K562 (cell line): ENCODE measurements around the gene ZNRD2. TPM values are rescaled to one million over a fixed set of nuclear protein-coding genes. Genes with fewer than 3 reads are reported as not detected.

Source experiments
- ATAC-seq: fragments of 200-7000 bp; cut with Tn5 transposase; 3 replicates; pipeline ENCODE4 v1.9.1; 2020; ENCODE audit warnings: moderate library complexity
- BruUV-seq: library from RNA; stranded (reverse); fragments of 400-500 nt; replicated peaks from 2 replicates; lab custom pipeline; 2021; lab: Mats Ljungman, UMichigan
- CTCF ChIA-PET: fragments of 300-600 bp; formaldehyde crosslinking; extraction: SDS; loops from one replicate; lab custom pipeline; 2021; ENCODE audit warnings: low intra/inter-chr PET ratio; lab: Yijun Ruan, JAX
- POLR2A ChIA-PET: fragments of 300-600, 350-650 bp; sonication (Branson Sonifier 250); formaldehyde crosslinking; extraction: SDS; loops from one replicate; lab custom pipeline; 2021; ENCODE audit warnings: antibody characterized with exemption, inconsistent platforms; lab: Yijun Ruan, JAX
- DNase-seq, 4 experiments: peaks; one replicate each; pipeline versions ENCODE4 v3.0.0 to v3.0.0-alpha.2; 2011 to 2018; ENCODE audit warnings: low spot score in 3 of 4, mixed read lengths in 3 of 4; ENCODE audit errors: extremely low read depth in 1 of 4
- FAIRE-seq: peaks from 2 replicates; lab custom pipeline; 2011; peaks lifted over from hg19 to GRCh38; lab: Jason Lieb, UNC
- H2AFZ ChIP-seq: 2 replicates; pipeline ENCODE4 v1.6.0; 2011; ENCODE audit warnings: low read depth, low read length, control low read depth, inconsistent platforms
- H3K27ac ChIP-seq: fragments of 200-600 bp; 3 replicates; pipeline ENCODE4 v1.8.0; 2011; ENCODE audit warnings: low read depth, mild to moderate bottlenecking, control low read depth, inconsistent platforms, low read length, moderate library complexity, mixed read lengths; ENCODE audit errors: extremely low read depth
- H3K27me3 ChIP-seq, 2 experiments: fragments of 300-600 bp in 1 of 2; 2 replicates in 1 of 2; 3 replicates in 1 of 2; pipeline versions ENCODE4 v1.6.0 to v1.8.0; 2011; ENCODE audit warnings: inconsistent platforms in 2 of 2, low read length in 2 of 2, mild to moderate bottlenecking in 1 of 2, mixed read lengths in 1 of 2, moderate library complexity in 1 of 2; ENCODE audit not compliant: control insufficient read depth in 2 of 2, insufficient read depth in 2 of 2
- H3K36me3 ChIP-seq: fragments of 300-600 bp; 3 replicates; pipeline ENCODE4 v1.8.0; 2011; ENCODE audit warnings: mild to moderate bottlenecking, low read length, inconsistent platforms; ENCODE audit not compliant: control insufficient read depth, insufficient read depth
- H3K4me1 ChIP-seq, 2 experiments: fragments of 200-600 bp in 1 of 2; replicated peaks in 1 of 2; 2 replicates in 1 of 2; 3 replicates in 1 of 2; pipeline versions ENCODE4 v1.5.1 to v1.8.0; 2011; ENCODE audit warnings: inconsistent platforms in 2 of 2, low read length in 2 of 2, mild to moderate bottlenecking in 1 of 2, mixed read lengths in 1 of 2, moderate library complexity in 1 of 2; ENCODE audit not compliant: control insufficient read depth in 2 of 2, insufficient read depth in 2 of 2
- H3K4me2 ChIP-seq: 2 replicates; pipeline ENCODE4 v1.6.1; 2011; ENCODE audit warnings: low read length, control low read depth, inconsistent platforms, mixed read lengths; ENCODE audit not compliant: insufficient read depth
- H3K4me3 ChIP-seq: fragments of 200-600 bp; sonication (generic), shearing (Covaris generic); 2 replicates; pipeline ENCODE4 v1.5.1; 2016; ENCODE audit warnings: control low read depth, inconsistent platforms
- H3K79me2 ChIP-seq: fragments of 200-600 bp; 3 replicates; pipeline ENCODE4 v1.8.0; 2011; ENCODE audit warnings: low read length, inconsistent platforms; ENCODE audit not compliant: control insufficient read depth, insufficient read depth
- H3K9ac ChIP-seq, 2 experiments: 2 replicates each; pipeline versions ENCODE4 v1.6.0 to v1.6.1; 2011; ENCODE audit warnings: low read depth in 2 of 2, low read length in 2 of 2, control low read depth in 1 of 2, inconsistent platforms in 1 of 2, mild to moderate bottlenecking in 1 of 2, mixed read lengths in 1 of 2; ENCODE audit not compliant: insufficient read depth in 1 of 2
- H3K9me1 ChIP-seq: one replicate; pipeline ENCODE4 v1.6.0; 2011; ENCODE audit warnings: inconsistent platforms, mild to moderate bottlenecking, low read length, moderate library complexity; ENCODE audit not compliant: control insufficient read depth, insufficient read depth
- H3K9me3 ChIP-seq: replicated peaks from 2 replicates; pipeline ENCODE4 v1.5.1; 2011; ENCODE audit warnings: low read depth, low read length, inconsistent platforms; ENCODE audit not compliant: control insufficient read depth, insufficient read depth
- H4K20me1 ChIP-seq: replicated peaks from 2 replicates; pipeline ENCODE4 v1.6.1; 2011; ENCODE audit warnings: low read length, inconsistent platforms, mixed read lengths; ENCODE audit not compliant: control insufficient read depth, insufficient read depth
- E2F6 ChIP-seq, 2 experiments: IDR thresholded peaks; 2 replicates each; pipeline ENCODE4 v1.6.1; 2011; ENCODE audit warnings: borderline replicate concordance in 1 of 2, control low read depth in 1 of 2, low read depth in 1 of 2, low read length in 1 of 2, mild to moderate bottlenecking in 1 of 2, mixed read lengths in 1 of 2, moderate library complexity in 1 of 2; ENCODE audit not compliant: insufficient read depth in 1 of 2, insufficient read length in 1 of 2, poor library complexity in 1 of 2, severe bottlenecking in 1 of 2; ENCODE audit errors: extremely low read depth in 1 of 2
- EGR1 ChIP-seq: fragments of 450-650 bp; conservative IDR thresholded peaks from 2 replicates; pipeline ENCODE4 v1.6.1; 2017; ENCODE audit warnings: mild to moderate bottlenecking
- FOSL1 ChIP-seq: fragments of 200-800 bp; sonication (Bioruptor generic); conservative IDR thresholded peaks from 2 replicates; pipeline ENCODE4 v1.6.1; 2016; ENCODE audit warnings: missing genetic modification characterization, missing compliant biosample characterization
- HDAC8 ChIP-seq: fragments of 450-650 bp; IDR thresholded peaks from 2 replicates; pipeline ENCODE4 v1.6.1; 2016; ENCODE audit warnings: mild to moderate bottlenecking, missing genetic modification characterization, moderate library complexity, missing compliant biosample characterization
- HMG20A ChIP-seq: fragments of 450-650 bp; formaldehyde crosslinking; conservative IDR thresholded peaks from 2 replicates; pipeline ENCODE4 v1.4.0; 2020; ENCODE audit warnings: mild to moderate bottlenecking, mixed read lengths
- IRF2 ChIP-seq: sonication (generic); formaldehyde crosslinking; IDR thresholded peaks from 2 replicates; pipeline ENCODE4 v1.8.1; 2022; ENCODE audit warnings: mild to moderate bottlenecking, missing genetic modification reagents
- JUNB ChIP-seq: fragments of 450-650 bp; formaldehyde crosslinking; conservative IDR thresholded peaks from 2 replicates; pipeline ENCODE4 v1.4.0; 2020; ENCODE audit warnings: mild to moderate bottlenecking
- MEIS2 ChIP-seq: fragments of 450-650 bp; IDR thresholded peaks from 2 replicates; pipeline ENCODE4 v1.6.1; 2014; ENCODE audit warnings: mild to moderate bottlenecking; ENCODE audit not compliant: partially characterized antibody
- MTA2 ChIP-seq: fragments of 450-650 bp; IDR thresholded peaks from 2 replicates; pipeline ENCODE4 v1.6.1; 2016; ENCODE audit warnings: low read depth
- NCOA4 ChIP-seq: fragments of 450-650 bp; IDR thresholded peaks from 2 replicates; pipeline ENCODE4 v1.6.1; 2018; ENCODE audit warnings: mild to moderate bottlenecking; ENCODE audit not compliant: partially characterized antibody
- NR2F6 ChIP-seq: fragments of 450-650 bp; formaldehyde crosslinking; IDR thresholded peaks from 2 replicates; pipeline ENCODE4 v1.4.0; 2020; ENCODE audit warnings: mild to moderate bottlenecking
- POLR2G ChIP-seq: fragments of 200-400 bp; formaldehyde crosslinking; IDR thresholded peaks from 2 replicates; pipeline ENCODE4 v1.6.1; 2017; ENCODE audit warnings: low read depth, mild to moderate bottlenecking, antibody characterized with exemption, low read length, moderate library complexity
- RBM25 ChIP-seq: fragments of 200-400 bp; formaldehyde crosslinking; IDR thresholded peaks from 2 replicates; pipeline ENCODE4 v1.6.1; 2018; ENCODE audit warnings: low read length, low read depth, moderate library complexity; ENCODE audit not compliant: severe bottlenecking
- RUNX1 ChIP-seq: sonication (generic); IDR thresholded peaks from 2 replicates; pipeline ENCODE4 v1.6.1; 2016; ENCODE audit warnings: antibody characterized with exemption, low read depth
- SLC30A9 ChIP-seq: fragments of 250-450 bp; sonication (Bioruptor Pico); IDR thresholded peaks from 2 replicates; pipeline ENCODE4 v1.8.0; 2022; ENCODE audit warnings: mild to moderate bottlenecking, moderate library complexity
- TEAD4 ChIP-seq, 2 experiments: sonication (generic) in 1 of 2; formaldehyde crosslinking in 1 of 2; IDR thresholded peaks; 2 replicates each; pipeline versions ENCODE4 v1.6.1 to v1.8.0; 2012 to 2022; ENCODE audit warnings: borderline replicate concordance in 1 of 2, inconsistent platforms in 1 of 2, low read length in 1 of 2, mild to moderate bottlenecking in 1 of 2, missing genetic modification reagents in 1 of 2
- ZNF197 ChIP-seq: fragments of 200-800 bp; sonication (Bioruptor generic); IDR thresholded peaks from 2 replicates; pipeline ENCODE4 v1.6.1; 2016; ENCODE audit warnings: low read depth, missing genetic modification characterization, missing compliant biosample characterization
- ZNF239 ChIP-seq: fragments of 250-450 bp; sonication (Bioruptor Pico); IDR thresholded peaks from 2 replicates; pipeline ENCODE4 v1.4.0; 2020; ENCODE audit warnings: mild to moderate bottlenecking
- WGBS: fragments of 100-300 bp; shearing (Covaris generic); methylation state at CpG from one replicate; pipeline ENCODE4 v1.1.6; 2016; ENCODE audit warnings: low coverage, mixed read lengths; ENCODE audit not compliant: insufficient coverage; ENCODE audit errors: missing lambda C conversion rate; 5-methylcytosine and 5-hydroxymethylcytosine counted together
- in situ Hi-C: fragments of 300-500 bp; cut with MboI; formaldehyde crosslinking; loops from 4 replicates; pipeline ENCODE4 v1.15.0; 2018; ENCODE audit warnings: inconsistent platforms, mixed read lengths
- intact Hi-C: fragments of 100-400 bp; cut with micrococcal nuclease; formaldehyde crosslinking; loops from 2 replicates; pipeline ENCODE4 v1.14.2; 2022
- polyA plus RNA-seq, 8 experiments: library from polyadenylated mRNA; depleted of rRNA in 4 of 8; stranded (reverse) in 5 of 8; unstranded in 3 of 8; fragments of >200 nt; fragmentation: Nextera tagmentation in 2 of 8; fragmentation: Illumina TruSeq in 1 of 8; extraction: Ambion mirVana in 2 of 8; extraction: Trizol in 1 of 8; gene quantifications; 2 replicates each; pipeline versions ENCODE4 v1.2.1 to v1.2.3, GENCODE V29; 2011 to 2014; ENCODE audit warnings: inconsistent platforms in 1 of 8, missing spikeins in 1 of 8
- total RNA-seq, 7 experiments: library from RNA; depleted of rRNA in 6 of 7; stranded (reverse); fragments of >200 nt in 6 of 7; fragmentation: Illumina TruSeq in 2 of 7; extraction: Trizol in 2 of 7; gene quantifications; 2 replicates each; pipeline versions ENCODE4 v1.2.1 to v1.2.3, GENCODE V29; 2011 to 2021; ENCODE audit warnings: low replicate concordance in 1 of 7
- TF ChIP-seq, protein P1 (sequence below): fragments of 450-650 bp; formaldehyde crosslinking; IDR thresholded peaks from 2 replicates; pipeline ENCODE4 v1.4.0; 2020; ENCODE audit warnings: mild to moderate bottlenecking
- TF ChIP-seq, protein P2 (sequence below): IDR thresholded peaks from 2 replicates; pipeline ENCODE4 v1.6.1; 2016; ENCODE audit warnings: missing genetic modification characterization, missing compliant biosample characterization

The ZNRD2 gene
- total and polyA plus RNA-seq, 9 of the 15 experiments (the other 6 are each of a cell fraction or from before 2014, with no cell fraction given), result 13.4 to 129 (median 60.4) TPM

GRCh38 chr11:65555693-65556231 is 14.5 kb upstream of the ZNRD2 start:
- Histone ChIP-seq H3K4me2 (no peak overlapping the region), H3K9ac (peak overlapping the region in 1 of 2 experiments; percentile 53; a peak in 2 of 4 replicates), H2AFZ (no peak overlapping the region), H3K27ac (no peak overlapping the region), H3K79me2 (no peaks in the 10 kb centered on the region), H3K9me3 (no peaks in the 10 kb centered on the region), H3K9me1 (no peaks in the 10 kb centered on the region), H4K20me1 (0 out of 2 replicates have a peak, but pooled peaks cover 8% of the 10 kb centered on the region), H3K4me1 (peaks cover 73 to 92% of the 10 kb centered on the region in 2 experiments), H3K36me3 (no peaks in the 10 kb centered on the region), H3K4me3 (no peak overlapping the region), H3K27me3 (no peaks in the 10 kb centered on the region)
- intact Hi-C loops, result no loop called here
- no TSS peak for BruUV-seq
- ChIA-PET POLR2A (interaction anchor here (1.2 kb wide), 1 partner anchor 56 kb away, joined by 3 read pairs; no protein-coding TSS in a partner anchor), CTCF (no interaction called here)
- ATAC-seq (no peak), DNase-seq (peak in 3 of 4 experiments; percentile 54 to 71 (median 57)), FAIRE-seq (no peak)
- in situ Hi-C loops, result no loop called here
- 14% methylated on average over 1 of the region's 6 CpGs for WGBS
- no peak for TF ChIP-seq JUNB
- peak; percentile 47; the same call in 1 of the 2 replicates for TF ChIP-seq EGR1
- TF ChIP-seq HDAC8 (tag), result no peak
- no peak for TF ChIP-seq NCOA4
- TF ChIP-seq SLC30A9, result no peak
- TF ChIP-seq IRF2, result peak; percentile 29; the same call in 1 of the 2 replicates
- no peak for TF ChIP-seq MTA2
- TF ChIP-seq, protein P1, sequence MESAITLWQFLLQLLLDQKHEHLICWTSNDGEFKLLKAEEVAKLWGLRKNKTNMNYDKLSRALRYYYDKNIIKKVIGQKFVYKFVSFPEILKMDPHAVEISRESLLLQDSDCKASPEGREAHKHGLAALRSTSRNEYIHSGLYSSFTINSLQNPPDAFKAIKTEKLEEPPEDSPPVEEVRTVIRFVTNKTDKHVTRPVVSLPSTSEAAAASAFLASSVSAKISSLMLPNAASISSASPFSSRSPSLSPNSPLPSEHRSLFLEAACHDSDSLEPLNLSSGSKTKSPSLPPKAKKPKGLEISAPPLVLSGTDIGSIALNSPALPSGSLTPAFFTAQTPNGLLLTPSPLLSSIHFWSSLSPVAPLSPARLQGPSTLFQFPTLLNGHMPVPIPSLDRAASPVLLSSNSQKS, result no peak
- TF ChIP-seq, protein P2, sequence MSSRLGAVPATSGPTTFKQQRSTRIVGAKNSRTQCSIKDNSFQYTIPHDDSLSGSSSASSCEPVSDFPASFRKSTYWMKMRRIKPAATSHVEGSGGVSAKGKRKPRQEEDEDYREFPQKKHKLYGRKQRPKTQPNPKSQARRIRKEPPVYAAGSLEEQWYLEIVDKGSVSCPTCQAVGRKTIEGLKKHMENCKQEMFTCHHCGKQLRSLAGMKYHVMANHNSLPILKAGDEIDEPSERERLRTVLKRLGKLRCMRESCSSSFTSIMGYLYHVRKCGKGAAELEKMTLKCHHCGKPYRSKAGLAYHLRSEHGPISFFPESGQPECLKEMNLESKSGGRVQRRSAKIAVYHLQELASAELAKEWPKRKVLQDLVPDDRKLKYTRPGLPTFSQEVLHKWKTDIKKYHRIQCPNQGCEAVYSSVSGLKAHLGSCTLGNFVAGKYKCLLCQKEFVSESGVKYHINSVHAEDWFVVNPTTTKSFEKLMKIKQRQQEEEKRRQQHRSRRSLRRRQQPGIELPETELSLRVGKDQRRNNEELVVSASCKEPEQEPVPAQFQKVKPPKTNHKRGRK (tag), result no peak
- no peak for TF ChIP-seq MEIS2
- no peak for TF ChIP-seq POLR2G
- no peak for TF ChIP-seq ZNF239 (CRISPR knock-in tag)
- TF ChIP-seq FOSL1 (tag), result peak; percentile 64
- TF ChIP-seq RUNX1, result no peak
- no peak for TF ChIP-seq NR2F6 (CRISPR knock-in tag)
- no peak for TF ChIP-seq E2F6 (IDR thresholded peaks at IDR 0.05; ENCODE audit: borderline replicate concordance in 1 of 2, extremely low read depth in 1 of 2, insufficient read depth in 1 of 2, insufficient read length in 1 of 2, low read depth in 1 of 2, low read length in 1 of 2, poor library complexity in 1 of 2, severe bottlenecking in 1 of 2)
- TF ChIP-seq HMG20A, result no peak
- TF ChIP-seq ZNF197 (CRISPR knock-in tag), result no peak
- TF ChIP-seq RBM25, result no peak
- no peak for TF ChIP-seq TEAD4 (IDR thresholded peaks at IDR 0.05; ENCODE audit: low read length)
- no peak for TF ChIP-seq TEAD4 (CRISPR knock-in tag; IDR thresholded peaks at IDR 0.05; ENCODE audit: borderline replicate concordance)
